Activated CD8-positive, alpha-beta T cell treated with anti-CD3 and anti-CD28 coated beads for 36 hours (primary cell): ENCODE measurements around the gene PROB1. TPM values are rescaled to one million over a fixed set of nuclear protein-coding genes. Genes with fewer than 3 reads are reported as not detected.
A peak's percentile ranks its signal among the peaks of the same experiment; 100 is the strongest.

Experiments
- ATAC-seq: fragments of 200-7000 bp; cut with Tn5 transposase; one replicate; pipeline ENCODE4 v1.10.0; 2021; ENCODE audit warnings: mild to moderate bottlenecking, moderate library complexity
- CTCF ChIA-PET: fragments of 350-600 bp; sonication (Branson Sonifier 250); formaldehyde crosslinking; loops from one replicate; lab custom pipeline; 2021; ENCODE audit warnings: antibody characterized with exemption; lab: Charles Lee
- POLR2A ChIA-PET: fragments of 350-600 bp; sonication (Branson Sonifier 250); formaldehyde crosslinking; loops from one replicate; lab custom pipeline; 2021; ENCODE audit warnings: antibody characterized with exemption; lab: Charles Lee
- DNase-seq: peaks from one replicate; pipeline ENCODE4 v3.0.0-alpha.2; 2020
- H3K27ac Mint-ChIP-seq: one replicate; pipeline ENCODE4 v1.8.0; 2021; ENCODE audit warnings: mild to moderate bottlenecking, mixed read lengths
- H3K27me3 Mint-ChIP-seq: one replicate; pipeline ENCODE4 v1.8.0; 2021; ENCODE audit warnings: mixed read lengths
- H3K36me3 Mint-ChIP-seq: one replicate; pipeline ENCODE4 v1.8.0; 2021; ENCODE audit warnings: low read depth, mixed read lengths
- H3K4me1 Mint-ChIP-seq: one replicate; pipeline ENCODE4 v1.8.0; 2021; ENCODE audit warnings: low read depth, mixed read lengths
- H3K4me3 Mint-ChIP-seq: one replicate; pipeline ENCODE4 v1.8.0; 2021; ENCODE audit warnings: mild to moderate bottlenecking, moderate library complexity, mixed read lengths
- H3K9me3 Mint-ChIP-seq: one replicate; pipeline ENCODE4 v1.8.0; 2021; ENCODE audit warnings: mixed read lengths
- CTCF ChIP-seq: fragments of 200-600 bp; IDR thresholded peaks from one replicate; pipeline ENCODE4 v1.8.0; 2022; ENCODE audit warnings: antibody characterized with exemption, mild to moderate bottlenecking
- intact Hi-C: fragments of 100-400 bp; cut with micrococcal nuclease; formaldehyde crosslinking; loops from one replicate; pipeline ENCODE4 v1.10.0; 2022
- total RNA-seq, 2 experiments: library from RNA; stranded (reverse); gene quantifications; one replicate each; pipeline ENCODE4 v1.2.3, GENCODE V29; 2021

PROB1 gene
- total RNA-seq, 2 experiments from 2014 or later = 3.9 to 4.1 TPM

- CTCF ChIA-PET = interaction anchor here (1.0 to 1.1 kb wide), 2 partner anchors 106 to 168 kb away, joined by 3 to 5 read pairs; no protein-coding TSS in a partner anchor
- TF ChIP-seq CTCF = no peak
- H3K27me3 Mint-ChIP-seq = no peaks in the 10 kb centered on the region
- H3K4me1 Mint-ChIP-seq = peaks cover 28% of the 10 kb centered on the region
- ATAC-seq = no peak
- DNase-seq = no peak
- no peaks in the 10 kb centered on the region for H3K36me3 Mint-ChIP-seq
- POLR2A ChIA-PET = interaction anchor here (0.6 to 6.5 kb wide), 6 partner anchors 8 to 1087 kb away, joined by 3 to 49 read pairs (median 4); partner anchors contain the start of gene PROB1
- H3K27ac Mint-ChIP-seq = no peak overlapping the region
- H3K4me3 Mint-ChIP-seq = no peak overlapping the region
- intact Hi-C loops = no loop called here
- H3K9me3 Mint-ChIP-seq = no peaks in the 10 kb centered on the region
These were observed 12.1 kb upstream of the PROB1 start for GRCh38 chr5:139406963-139407362.

- no peaks in the 10 kb centered on the region for H3K36me3 Mint-ChIP-seq
- H3K4me3 Mint-ChIP-seq = peak overlapping the region; percentile 85
- no peak for TF ChIP-seq CTCF
- ChIA-PET CTCF (interaction anchor here (1.4 to 4.4 kb wide), 3 partner anchors 12 to 104 kb away, joined by 3 to 34 read pairs (median 5); no protein-coding TSS in a partner anchor), POLR2A (interaction anchor here (0.6 to 6.5 kb wide), 9 partner anchors 10 to 157 kb away, joined by 3 to 49 read pairs (median 4); partner anchors contain the start of genes DNAJC18, MZB1, PAIP2 and UBE2D2)
- peak; percentile 30 for DNase-seq
- ATAC-seq = no peak
- H3K27me3 Mint-ChIP-seq = no peaks in the 10 kb centered on the region
- intact Hi-C loops = no loop called here
- peak overlapping the region; percentile 99 for H3K27ac Mint-ChIP-seq
- no peaks in the 10 kb centered on the region for H3K9me3 Mint-ChIP-seq
- peaks cover 34% of the 10 kb centered on the region for H3K4me1 Mint-ChIP-seq
These were observed 9.6 kb upstream of the PROB1 start for GRCh38 chr5:139404484-139404840.

- ATAC-seq = peak; percentile 89
- CTCF ChIA-PET = interaction anchor here (1.0 to 4.4 kb wide), 10 partner anchors 10 to 286 kb away, joined by 3 to 34 read pairs (median 5); no protein-coding TSS in a partner anchor
- DNase-seq = peak; percentile 100
- Mint-ChIP-seq H3K36me3 (no peaks in the 10 kb centered on the region), H3K4me3 (peak within 1 kb of the TSS; percentile 85), H3K27me3 (no peaks in the 10 kb centered on the region), H3K27ac (peak within 1 kb of the TSS; percentile 99), H3K9me3 (no peaks in the 10 kb centered on the region), H3K4me1 (peaks cover 39% of the 10 kb centered on the region)
- intact Hi-C loops = no loop called here
- POLR2A ChIA-PET = interaction anchor here (0.6 to 6.5 kb wide), 12 partner anchors 9 to 344 kb away, joined by 3 to 49 read pairs (median 4); partner anchors contain the start of genes DNAJC18, MZB1, PAIP2 and PROB1
- TF ChIP-seq CTCF = no peak
These were observed 9.0 kb upstream of the PROB1 start, which contains the start of gene SPATA24 for GRCh38 chr5:139403787-139404483. SPATA24 (minus strand) TSS chr5:139404089; CDS start chr5:139404060, 29 bp downstream.

- no peaks in the 10 kb centered on the region for H3K9me3 Mint-ChIP-seq
- H3K27ac Mint-ChIP-seq = peak overlapping the region; percentile 99
- ChIA-PET CTCF (interaction anchor here (0.9 to 4.4 kb wide), 15 partner anchors 11 to 287 kb away, joined by 3 to 34 read pairs (median 4); partner anchors contain the start of gene PAIP2), POLR2A (interaction anchor here (1.0 to 6.5 kb wide), 8 partner anchors 9 to 345 kb away, joined by 3 to 49 read pairs (median 4); partner anchors contain the start of genes MZB1, PAIP2 and PROB1)
- ATAC-seq (no peak), DNase-seq (no peak)
- no peak for TF ChIP-seq CTCF
- H3K4me3 Mint-ChIP-seq = peak overlapping the region; percentile 85
- H3K4me1 Mint-ChIP-seq = peaks cover 39% of the 10 kb centered on the region
- intact Hi-C loops = no loop called here
- no peaks in the 10 kb centered on the region for H3K36me3 Mint-ChIP-seq
- no peaks in the 10 kb centered on the region for H3K27me3 Mint-ChIP-seq
These were observed 8.5 kb upstream of the PROB1 start for GRCh38 chr5:139403418-139403786.
